ENCODE results near the gene PAM16.
A peak's percentile ranks its signal among the peaks of the same experiment; 100 is the strongest.

Gene PAM16

GRCh38 chr16:4371357-4372000 is 20.4 kb upstream of the PAM16 start, which contains the start of gene VASN:
Gene VASN, plus strand, starts transcription at chr16:4371848. Its CDS starts 9,030 bp downstream, at chr16:4380878.
- peak; percentile 65 to 74 for DNase-seq (ENCODE audit: low read depth in 2 of 2)

- DNase-seq (ENCODE audit: low read depth in 2 of 2): no peak
Observed at GRCh38 chr16:4370570-4371356, 19.6 kb upstream of the PAM16 start.

- no peak for DNase-seq (ENCODE audit: low read depth in 2 of 2)
Observed at GRCh38 chr16:4370151-4370550, 19.0 kb upstream of the PAM16 start.

- DNase-seq (ENCODE audit: low read depth in 2 of 2): no peak
Observed at GRCh38 chr16:4369007-4369733, 18.0 kb upstream of the PAM16 start.

- DNase-seq (ENCODE audit: low read depth in 2 of 2): no peak
Observed at GRCh38 chr16:4367393-4367856, 16.3 kb upstream of the PAM16 start.

- DNase-seq (ENCODE audit: low read depth in 2 of 2): no peak
Observed at GRCh38 chr16:4366016-4366415, 14.9 kb upstream of the PAM16 start.

GRCh38 chr16:4365615-4366014 is 14.5 kb upstream of the PAM16 start:
- no peak for DNase-seq (ENCODE audit: low read depth in 2 of 2)

- no peak for DNase-seq (ENCODE audit: low read depth in 2 of 2)
Observed at GRCh38 chr16:4365014-4365406, 13.9 kb upstream of the PAM16 start.

GRCh38 chr16:4364196-4365013 is 13.3 kb upstream of the PAM16 start:
- DNase-seq (ENCODE audit: low read depth in 2 of 2): no peak

- no peak for DNase-seq (ENCODE audit: low read depth in 2 of 2)
Observed at GRCh38 chr16:4362476-4363135, 11.5 kb upstream of the PAM16 start.

GRCh38 chr16:4361944-4362311 is 10.8 kb upstream of the PAM16 start:
- no peak for DNase-seq (ENCODE audit: low read depth in 2 of 2)

- no peak for DNase-seq (ENCODE audit: low read depth in 2 of 2)
Observed at GRCh38 chr16:4361033-4361943, 10.2 kb upstream of the PAM16 start.

GRCh38 chr16:4360538-4361021 is 9.5 kb upstream of the PAM16 start:
- no peak for DNase-seq (ENCODE audit: low read depth in 2 of 2)

- DNase-seq (ENCODE audit: low read depth in 2 of 2): no peak
Observed at GRCh38 chr16:4359914-4360313, 8.8 kb upstream of the PAM16 start.

GRCh38 chr16:4358831-4359561 is 7.9 kb upstream of the PAM16 start:
- peak; percentile 55 to 67 for DNase-seq (ENCODE audit: low read depth in 2 of 2)

- no peak for DNase-seq (ENCODE audit: low read depth in 2 of 2)
Observed at GRCh38 chr16:4358236-4358635, 7.1 kb upstream of the PAM16 start.

- no peak for DNase-seq (ENCODE audit: low read depth in 2 of 2)
Observed at GRCh38 chr16:4356820-4357219, 5.7 kb upstream of the PAM16 start.

GRCh38 chr16:4354512-4355409 is 3.6 kb upstream of the PAM16 start:
- DNase-seq (ENCODE audit: low read depth in 2 of 2): no peak

All from stimulated activated CD4-positive, alpha-beta T cell treated with anti-CD3 and anti-CD28 coated beads, Interleukin-1b, Interleukin-23, amount 100 ng/mL, for 4 hours (primary cell).